Measurements from ENCODE around the gene FAM170A.

DNA sequence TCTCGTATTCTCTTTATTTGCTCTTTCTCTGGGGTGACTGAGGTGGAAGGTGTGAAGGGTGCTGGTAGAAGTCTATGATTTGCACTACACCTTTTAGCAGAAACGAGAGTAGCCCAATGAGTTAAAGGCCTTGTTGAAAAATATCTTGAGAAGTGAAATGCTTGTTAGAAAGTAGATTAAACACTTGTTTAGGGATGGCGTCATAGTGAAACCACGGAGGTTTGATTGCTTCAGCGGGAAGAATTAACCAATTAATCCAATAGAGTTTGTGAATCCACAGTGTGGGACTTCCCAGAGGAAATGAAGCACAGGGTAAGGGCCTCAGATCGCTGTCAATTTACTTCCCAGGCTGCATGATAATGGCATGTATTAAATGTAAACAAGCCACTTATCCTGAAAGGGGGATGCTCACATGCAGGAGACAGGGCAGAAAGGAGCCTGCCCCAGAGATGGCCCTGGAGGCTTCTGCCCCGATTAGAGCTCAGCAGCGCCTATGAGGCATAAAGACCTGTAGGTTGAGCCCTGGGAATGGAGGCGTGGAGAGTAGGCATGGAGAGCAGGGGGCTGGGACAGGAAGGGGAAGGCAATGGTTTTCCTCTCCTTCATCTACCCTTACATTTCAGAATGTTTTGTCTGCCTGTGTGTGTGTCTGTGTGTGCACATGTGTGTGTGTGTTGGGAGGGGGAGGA lies 1.5 kb downstream of the FAM170A start:
- TF ChIP-seq, protein P1, sequence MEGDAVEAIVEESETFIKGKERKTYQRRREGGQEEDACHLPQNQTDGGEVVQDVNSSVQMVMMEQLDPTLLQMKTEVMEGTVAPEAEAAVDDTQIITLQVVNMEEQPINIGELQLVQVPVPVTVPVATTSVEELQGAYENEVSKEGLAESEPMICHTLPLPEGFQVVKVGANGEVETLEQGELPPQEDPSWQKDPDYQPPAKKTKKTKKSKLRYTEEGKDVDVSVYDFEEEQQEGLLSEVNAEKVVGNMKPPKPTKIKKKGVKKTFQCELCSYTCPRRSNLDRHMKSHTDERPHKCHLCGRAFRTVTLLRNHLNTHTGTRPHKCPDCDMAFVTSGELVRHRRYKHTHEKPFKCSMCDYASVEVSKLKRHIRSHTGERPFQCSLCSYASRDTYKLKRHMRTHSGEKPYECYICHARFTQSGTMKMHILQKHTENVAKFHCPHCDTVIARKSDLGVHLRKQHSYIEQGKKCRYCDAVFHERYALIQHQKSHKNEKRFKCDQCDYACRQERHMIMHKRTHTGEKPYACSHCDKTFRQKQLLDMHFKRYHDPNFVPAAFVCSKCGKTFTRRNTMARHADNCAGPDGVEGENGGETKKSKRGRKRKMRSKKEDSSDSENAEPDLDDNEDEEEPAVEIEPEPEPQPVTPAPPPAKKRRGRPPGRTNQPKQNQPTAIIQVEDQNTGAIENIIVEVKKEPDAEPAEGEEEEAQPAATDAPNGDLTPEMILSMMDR (IDR thresholded peaks at IDR 0.05): no peak
- no peak for TF ChIP-seq POLR2A (IDR thresholded peaks at IDR 0.05)

Measured in lower leg skin (tissue), 3 donors.